Body of pancreas (tissue), 4 donors: ENCODE data around the gene CORIN.

Source experiments
- POLR2A ChIP-seq, 3 donors: fragments of 450-650 bp; IDR thresholded peaks; one replicate each; pipeline ENCODE4 v1.6.1; 2016; ENCODE audit warnings: antibody characterized with exemption in 3 of 3, mild to moderate bottlenecking in 2 of 3
- TF ChIP-seq, protein P1 (sequence below), 7 experiments: fragments of 450-650 bp in 4 of 7; fragments of 200-600 bp in 3 of 7; sonication (generic) in 3 of 7; IDR thresholded peaks; one replicate each; pipeline ENCODE4 v1.5.1; 2016 to 2019; ENCODE audit warnings: antibody characterized with exemption in 7 of 7

DNA sequence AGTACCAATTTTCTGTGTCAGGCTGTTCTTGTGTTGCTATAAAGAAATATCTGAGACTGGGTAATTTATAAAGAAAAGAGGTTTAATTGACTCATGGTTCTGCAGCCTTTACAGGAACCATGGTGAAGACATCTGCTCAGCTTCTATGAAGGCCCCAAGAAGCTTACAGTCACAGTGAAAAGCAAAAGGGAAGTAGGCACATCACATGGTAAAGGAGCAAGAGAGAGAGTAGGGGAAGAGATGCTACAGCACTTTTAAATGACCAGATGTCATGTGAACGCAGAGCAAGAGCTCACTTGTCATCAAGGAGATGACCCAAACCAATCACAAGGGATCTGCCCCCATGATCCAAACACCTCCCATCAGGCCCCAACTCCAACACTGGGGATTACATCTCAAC is 178.5 kb downstream of the CORIN start:
- TF ChIP-seq, protein P1, sequence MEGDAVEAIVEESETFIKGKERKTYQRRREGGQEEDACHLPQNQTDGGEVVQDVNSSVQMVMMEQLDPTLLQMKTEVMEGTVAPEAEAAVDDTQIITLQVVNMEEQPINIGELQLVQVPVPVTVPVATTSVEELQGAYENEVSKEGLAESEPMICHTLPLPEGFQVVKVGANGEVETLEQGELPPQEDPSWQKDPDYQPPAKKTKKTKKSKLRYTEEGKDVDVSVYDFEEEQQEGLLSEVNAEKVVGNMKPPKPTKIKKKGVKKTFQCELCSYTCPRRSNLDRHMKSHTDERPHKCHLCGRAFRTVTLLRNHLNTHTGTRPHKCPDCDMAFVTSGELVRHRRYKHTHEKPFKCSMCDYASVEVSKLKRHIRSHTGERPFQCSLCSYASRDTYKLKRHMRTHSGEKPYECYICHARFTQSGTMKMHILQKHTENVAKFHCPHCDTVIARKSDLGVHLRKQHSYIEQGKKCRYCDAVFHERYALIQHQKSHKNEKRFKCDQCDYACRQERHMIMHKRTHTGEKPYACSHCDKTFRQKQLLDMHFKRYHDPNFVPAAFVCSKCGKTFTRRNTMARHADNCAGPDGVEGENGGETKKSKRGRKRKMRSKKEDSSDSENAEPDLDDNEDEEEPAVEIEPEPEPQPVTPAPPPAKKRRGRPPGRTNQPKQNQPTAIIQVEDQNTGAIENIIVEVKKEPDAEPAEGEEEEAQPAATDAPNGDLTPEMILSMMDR (IDR thresholded peaks at IDR 0.05) = no peak
- no peak for TF ChIP-seq POLR2A (IDR thresholded peaks at IDR 0.05)
